ENCODE measurements around the gene PEAR1.

The PEAR1 gene

GRCh38 chr1:156935505-156936128, 42.1 kb downstream of the PEAR1 start:
- Histone ChIP-seq H3K27ac (ENCODE audit: low read length) (no peak overlapping the region), H3K4me1 (ENCODE audit: control insufficient read depth in 1 of 2, insufficient read depth in 2 of 2, low read length in 2 of 2) (peaks cover 4 to 9% of the 10 kb centered on the region in 2 donors), H3K36me3 (ENCODE audit: control insufficient read depth in 1 of 2, insufficient read depth in 2 of 2, low read length in 2 of 2) (peaks cover 30 to 59% of the 10 kb centered on the region in 2 donors), H3K9me3 (ENCODE audit: control insufficient read depth in 1 of 2, low read length in 2 of 2) (no peaks in the 10 kb centered on the region), H3K27me3 (ENCODE audit: low read depth, low read length) (no peaks in the 10 kb centered on the region), H3K4me3 (ENCODE audit: low read depth in 1 of 2, low read length in 2 of 2) (no peak overlapping the region)

GRCh38 chr1:156936191-156936590, 42.7 kb downstream of the PEAR1 start:
- no peak overlapping the region for H3K4me3 ChIP-seq (ENCODE audit: low read depth in 1 of 2, low read length in 2 of 2)
- no peaks in the 10 kb centered on the region for H3K9me3 ChIP-seq (ENCODE audit: control insufficient read depth in 1 of 2, low read length in 2 of 2)
- H3K36me3 ChIP-seq (ENCODE audit: control insufficient read depth in 1 of 2, insufficient read depth in 2 of 2, low read length in 2 of 2) = peaks cover 33 to 65% of the 10 kb centered on the region in 2 donors
- H3K27me3 ChIP-seq (ENCODE audit: low read depth, low read length) = no peaks in the 10 kb centered on the region
- H3K4me1 ChIP-seq (ENCODE audit: control insufficient read depth in 1 of 2, insufficient read depth in 2 of 2, low read length in 2 of 2) = peaks cover 2 to 4% of the 10 kb centered on the region in 2 donors
- H3K27ac ChIP-seq (ENCODE audit: low read length) = no peak overlapping the region

GRCh38 chr1:156936721-156937220, 43.3 kb downstream of the PEAR1 start:
- Histone ChIP-seq H3K9me3 (ENCODE audit: control insufficient read depth in 1 of 2, low read length in 2 of 2) (no peaks in the 10 kb centered on the region), H3K27ac (ENCODE audit: low read length) (no peak overlapping the region), H3K36me3 (ENCODE audit: control insufficient read depth in 1 of 2, insufficient read depth in 2 of 2, low read length in 2 of 2) (peaks cover 39 to 70% of the 10 kb centered on the region in 2 donors), H3K4me1 (ENCODE audit: control insufficient read depth in 1 of 2, insufficient read depth in 2 of 2, low read length in 2 of 2) (no peaks in the 10 kb centered on the region), H3K4me3 (ENCODE audit: low read depth in 1 of 2, low read length in 2 of 2) (no peak overlapping the region), H3K27me3 (ENCODE audit: low read depth, low read length) (no peaks in the 10 kb centered on the region)

GRCh38 chr1:156937883-156938282, 44.4 kb downstream of the PEAR1 start:
- Histone ChIP-seq H3K27me3 (ENCODE audit: low read depth, low read length) (no peaks in the 10 kb centered on the region), H3K4me1 (ENCODE audit: control insufficient read depth in 1 of 2, insufficient read depth in 2 of 2, low read length in 2 of 2) (no peaks in the 10 kb centered on the region), H3K27ac (ENCODE audit: low read length) (no peak overlapping the region), H3K9me3 (ENCODE audit: control insufficient read depth in 1 of 2, low read length in 2 of 2) (no peaks in the 10 kb centered on the region), H3K36me3 (ENCODE audit: control insufficient read depth in 1 of 2, insufficient read depth in 2 of 2, low read length in 2 of 2) (peaks cover 50 to 82% of the 10 kb centered on the region in 2 donors), H3K4me3 (ENCODE audit: low read depth in 1 of 2, low read length in 2 of 2) (no peak overlapping the region)

- no peaks in the 10 kb centered on the region for H3K9me3 ChIP-seq (ENCODE audit: control insufficient read depth in 1 of 2, low read length in 2 of 2)
These were observed 45.3 kb downstream of the PEAR1 start for GRCh38 chr1:156938813-156939212.

GRCh38 chr1:156939786-156940334, 46.3 kb downstream of the PEAR1 start:
- H3K9me3 ChIP-seq (ENCODE audit: control insufficient read depth in 1 of 2, low read length in 2 of 2) = no peaks in the 10 kb centered on the region
- no peaks in the 10 kb centered on the region for H3K27me3 ChIP-seq (ENCODE audit: low read depth, low read length)
- H3K27ac ChIP-seq (ENCODE audit: low read length) = no peak overlapping the region
- no peak overlapping the region for H3K4me3 ChIP-seq (ENCODE audit: low read depth in 1 of 2, low read length in 2 of 2)
- H3K4me1 ChIP-seq (ENCODE audit: control insufficient read depth in 1 of 2, insufficient read depth in 2 of 2, low read length in 2 of 2) = no peaks in the 10 kb centered on the region
- peaks cover 67 to 92% of the 10 kb centered on the region in 2 donors for H3K36me3 ChIP-seq (ENCODE audit: control insufficient read depth in 1 of 2, insufficient read depth in 2 of 2, low read length in 2 of 2)

More at GRCh38 chr1:156938813-156939212, 45.3 kb downstream of the PEAR1 start:
- peaks cover 57 to 86% of the 10 kb centered on the region in 2 donors for H3K36me3 ChIP-seq (ENCODE audit: control insufficient read depth in 1 of 2, insufficient read depth in 2 of 2, low read length in 2 of 2)
- no peak overlapping the region for H3K27ac ChIP-seq (ENCODE audit: low read length)
- H3K4me3 ChIP-seq (ENCODE audit: low read depth in 1 of 2, low read length in 2 of 2) = no peak overlapping the region
- no peaks in the 10 kb centered on the region for H3K27me3 ChIP-seq (ENCODE audit: low read depth, low read length)
- no peaks in the 10 kb centered on the region for H3K4me1 ChIP-seq (ENCODE audit: control insufficient read depth in 1 of 2, insufficient read depth in 2 of 2, low read length in 2 of 2)

GRCh38 chr1:156941675-156942074, 48.2 kb downstream of the PEAR1 start:
- H3K27me3 ChIP-seq (ENCODE audit: low read depth, low read length) = no peaks in the 10 kb centered on the region
- no peak overlapping the region for H3K4me3 ChIP-seq (ENCODE audit: low read depth in 1 of 2, low read length in 2 of 2)
- H3K9me3 ChIP-seq (ENCODE audit: control insufficient read depth in 1 of 2, low read length in 2 of 2) = no peaks in the 10 kb centered on the region
- no peak overlapping the region for H3K27ac ChIP-seq (ENCODE audit: low read length)
- peaks cover 83 to 98% of the 10 kb centered on the region in 2 donors for H3K36me3 ChIP-seq (ENCODE audit: control insufficient read depth in 1 of 2, insufficient read depth in 2 of 2, low read length in 2 of 2)
- no peaks in the 10 kb centered on the region for H3K4me1 ChIP-seq (ENCODE audit: control insufficient read depth in 1 of 2, insufficient read depth in 2 of 2, low read length in 2 of 2)

GRCh38 chr1:156942176-156942575, 48.7 kb downstream of the PEAR1 start:
- Histone ChIP-seq H3K36me3 (ENCODE audit: control insufficient read depth in 1 of 2, insufficient read depth in 2 of 2, low read length in 2 of 2) (peaks cover 86 to 98% of the 10 kb centered on the region in 2 donors), H3K27me3 (ENCODE audit: low read depth, low read length) (no peaks in the 10 kb centered on the region), H3K4me1 (ENCODE audit: control insufficient read depth in 1 of 2, insufficient read depth in 2 of 2, low read length in 2 of 2) (no peaks in the 10 kb centered on the region), H3K9me3 (ENCODE audit: control insufficient read depth in 1 of 2, low read length in 2 of 2) (no peaks in the 10 kb centered on the region), H3K4me3 (ENCODE audit: low read depth in 1 of 2, low read length in 2 of 2) (no peak overlapping the region), H3K27ac (ENCODE audit: low read length) (no peak overlapping the region)

- H3K36me3 ChIP-seq (ENCODE audit: control insufficient read depth in 1 of 2, insufficient read depth in 2 of 2, low read length in 2 of 2) = peaks cover 90 to 98% of the 10 kb centered on the region in 2 donors
- H3K4me1 ChIP-seq (ENCODE audit: control insufficient read depth in 1 of 2, insufficient read depth in 2 of 2, low read length in 2 of 2) = no peaks in the 10 kb centered on the region
- no peaks in the 10 kb centered on the region for H3K9me3 ChIP-seq (ENCODE audit: control insufficient read depth in 1 of 2, low read length in 2 of 2)
- no peak overlapping the region for H3K4me3 ChIP-seq (ENCODE audit: low read depth in 1 of 2, low read length in 2 of 2)
- H3K27ac ChIP-seq (ENCODE audit: low read length) = no peak overlapping the region
- H3K27me3 ChIP-seq (ENCODE audit: low read depth, low read length) = no peaks in the 10 kb centered on the region
These were observed 49.1 kb downstream of the PEAR1 start for GRCh38 chr1:156942576-156942975.

- H3K27me3 ChIP-seq (ENCODE audit: low read depth, low read length) = no peaks in the 10 kb centered on the region
- H3K36me3 ChIP-seq (ENCODE audit: control insufficient read depth in 1 of 2, insufficient read depth in 2 of 2, low read length in 2 of 2) = peaks cover 93 to 98% of the 10 kb centered on the region in 2 donors
- H3K27ac ChIP-seq (ENCODE audit: low read length) = no peak overlapping the region
- no peak overlapping the region for H3K4me3 ChIP-seq (ENCODE audit: low read depth in 1 of 2, low read length in 2 of 2)
- H3K9me3 ChIP-seq (ENCODE audit: control insufficient read depth in 1 of 2, low read length in 2 of 2) = no peaks in the 10 kb centered on the region
- H3K4me1 ChIP-seq (ENCODE audit: control insufficient read depth in 1 of 2, insufficient read depth in 2 of 2, low read length in 2 of 2) = no peaks in the 10 kb centered on the region
These were observed 50.2 kb downstream of the PEAR1 start for GRCh38 chr1:156943756-156944155.

GRCh38 chr1:156944268-156944667, 50.8 kb downstream of the PEAR1 start:
- H3K4me3 ChIP-seq (ENCODE audit: low read depth in 1 of 2, low read length in 2 of 2) = no peak overlapping the region
- no peaks in the 10 kb centered on the region for H3K9me3 ChIP-seq (ENCODE audit: control insufficient read depth in 1 of 2, low read length in 2 of 2)
- no peaks in the 10 kb centered on the region for H3K27me3 ChIP-seq (ENCODE audit: low read depth, low read length)
- H3K36me3 ChIP-seq (ENCODE audit: control insufficient read depth in 1 of 2, insufficient read depth in 2 of 2, low read length in 2 of 2) = peaks cover 93 to 98% of the 10 kb centered on the region in 2 donors
- no peaks in the 10 kb centered on the region for H3K4me1 ChIP-seq (ENCODE audit: control insufficient read depth in 1 of 2, insufficient read depth in 2 of 2, low read length in 2 of 2)
- no peak overlapping the region for H3K27ac ChIP-seq (ENCODE audit: low read length)

All from muscle layer of duodenum (tissue), 2 donors.